Measurements from ENCODE around the gene ACADSB. TPM values are rescaled to one million over a fixed set of nuclear protein-coding genes. Genes with fewer than 3 reads are reported as not detected.

The ACADSB gene
- total and polyA plus RNA-seq, 2 donors from 2014 or later: 26.6 to 48.5 TPM

DNA sequence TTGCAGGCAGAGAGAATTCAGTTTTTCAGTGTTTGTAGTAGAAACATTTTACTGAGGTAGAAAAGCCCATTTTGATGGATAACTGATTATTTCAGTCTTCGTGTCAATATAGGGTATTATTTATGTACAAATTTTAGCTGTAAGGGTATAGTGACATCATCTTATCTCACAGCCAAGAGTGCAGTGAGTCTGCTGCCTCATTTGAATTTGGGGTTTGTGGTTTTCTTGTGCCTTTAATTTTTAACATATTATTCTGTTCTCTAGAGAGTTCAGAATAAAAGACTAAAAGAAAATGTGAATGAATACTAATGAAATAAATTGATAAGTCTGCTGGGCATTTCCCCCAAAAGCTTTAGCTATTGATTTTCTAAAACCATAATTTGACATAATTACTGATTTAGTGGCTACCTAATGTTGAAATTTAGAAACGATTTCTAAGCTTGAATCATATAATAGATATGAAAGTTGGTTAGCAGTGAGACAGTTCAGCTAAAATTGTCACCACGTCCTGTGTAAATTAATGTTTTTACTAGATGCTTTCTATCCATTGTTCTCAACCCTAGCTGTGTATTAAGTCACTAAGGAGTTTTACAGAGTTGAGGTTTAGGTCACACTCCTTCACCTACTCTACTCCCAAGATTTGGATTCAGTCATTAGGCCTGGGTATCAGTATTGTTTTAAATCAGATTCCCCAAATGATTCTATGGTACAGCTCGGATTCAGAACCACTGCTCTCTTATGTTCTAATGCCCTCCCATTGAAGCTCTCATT is 37.3 kb downstream of the ACADSB start:
- DNase-seq (no peak), FAIRE-seq (no peak)
- Histone ChIP-seq H3K27me3 (ENCODE audit: control insufficient read depth, insufficient read depth, low read length) (no peaks in the 10 kb centered on the region), H3K9me3 (ENCODE audit: control insufficient read depth in 2 of 3, insufficient read depth in 1 of 3, low read length in 3 of 3) (no peaks in the 10 kb centered on the region), H3K27ac (ENCODE audit: low read depth in 2 of 2, low read length in 2 of 2) (no peak overlapping the region), H3K36me3 (ENCODE audit: control insufficient read depth in 2 of 3, insufficient read depth in 3 of 3, low read length in 3 of 3) (peaks cover 0 to 22% (median 16%) of the 10 kb centered on the region in 3 donors), H3K9ac (ENCODE audit: low read length in 3 of 3) (no peak overlapping the region), H3K4me3 (ENCODE audit: low read length in 3 of 3) (no peak overlapping the region), H3K4me1 (ENCODE audit: control insufficient read depth in 2 of 3, insufficient read depth in 2 of 3, low read depth in 1 of 3, low read length in 3 of 3) (no peaks in the 10 kb centered on the region)
- intact Hi-C loops (cut with DNase I): no loop called here
- TF ChIP-seq, protein P1, sequence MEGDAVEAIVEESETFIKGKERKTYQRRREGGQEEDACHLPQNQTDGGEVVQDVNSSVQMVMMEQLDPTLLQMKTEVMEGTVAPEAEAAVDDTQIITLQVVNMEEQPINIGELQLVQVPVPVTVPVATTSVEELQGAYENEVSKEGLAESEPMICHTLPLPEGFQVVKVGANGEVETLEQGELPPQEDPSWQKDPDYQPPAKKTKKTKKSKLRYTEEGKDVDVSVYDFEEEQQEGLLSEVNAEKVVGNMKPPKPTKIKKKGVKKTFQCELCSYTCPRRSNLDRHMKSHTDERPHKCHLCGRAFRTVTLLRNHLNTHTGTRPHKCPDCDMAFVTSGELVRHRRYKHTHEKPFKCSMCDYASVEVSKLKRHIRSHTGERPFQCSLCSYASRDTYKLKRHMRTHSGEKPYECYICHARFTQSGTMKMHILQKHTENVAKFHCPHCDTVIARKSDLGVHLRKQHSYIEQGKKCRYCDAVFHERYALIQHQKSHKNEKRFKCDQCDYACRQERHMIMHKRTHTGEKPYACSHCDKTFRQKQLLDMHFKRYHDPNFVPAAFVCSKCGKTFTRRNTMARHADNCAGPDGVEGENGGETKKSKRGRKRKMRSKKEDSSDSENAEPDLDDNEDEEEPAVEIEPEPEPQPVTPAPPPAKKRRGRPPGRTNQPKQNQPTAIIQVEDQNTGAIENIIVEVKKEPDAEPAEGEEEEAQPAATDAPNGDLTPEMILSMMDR (IDR thresholded peaks at IDR 0.05; ENCODE audit: borderline replicate concordance, extremely low read depth, insufficient read depth): no peak

DNA sequence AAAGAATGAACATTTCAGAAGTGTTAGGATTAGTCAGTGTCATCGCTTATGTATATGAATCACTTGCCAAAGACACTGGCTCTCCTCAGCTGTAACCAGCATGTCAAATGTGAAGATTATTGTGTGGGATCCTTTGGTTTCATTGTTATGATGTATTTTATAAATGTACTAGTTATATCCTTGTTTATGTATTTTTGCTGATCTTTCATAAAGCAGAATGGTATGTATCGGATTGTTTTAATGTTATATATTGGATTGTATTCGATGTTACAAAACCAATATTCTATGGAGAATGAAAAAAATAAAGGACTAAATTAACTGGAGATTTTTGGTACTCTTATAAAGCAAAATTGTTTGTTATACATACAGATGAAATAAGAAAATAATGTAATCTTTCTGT is 49.2 kb downstream of the ACADSB start:
- no peaks in the 10 kb centered on the region for H3K27me3 ChIP-seq (ENCODE audit: control insufficient read depth, insufficient read depth, low read length)
- H3K4me3 ChIP-seq (ENCODE audit: low read length in 3 of 3): no peak overlapping the region
- no peaks in the 10 kb centered on the region for H3K9me3 ChIP-seq (ENCODE audit: control insufficient read depth in 2 of 3, insufficient read depth in 1 of 3, low read length in 3 of 3)
- H3K4me1 ChIP-seq (ENCODE audit: control insufficient read depth in 2 of 3, insufficient read depth in 2 of 3, low read depth in 1 of 3, low read length in 3 of 3): no peaks in the 10 kb centered on the region
- intact Hi-C loops (cut with DNase I): no loop called here
- TF ChIP-seq, protein P1 (IDR thresholded peaks at IDR 0.05; ENCODE audit: borderline replicate concordance, extremely low read depth, insufficient read depth): no peak
- FAIRE-seq (no peak), DNase-seq (no peak)
- no peak overlapping the region for H3K27ac ChIP-seq (ENCODE audit: low read depth in 2 of 2, low read length in 2 of 2)
- H3K9ac ChIP-seq (ENCODE audit: low read length in 3 of 3): no peak overlapping the region
- H3K36me3 ChIP-seq (ENCODE audit: control insufficient read depth in 2 of 3, insufficient read depth in 3 of 3, low read length in 3 of 3): peaks cover 0 to 10% (median 6%) of the 10 kb centered on the region in 3 donors

DNA sequence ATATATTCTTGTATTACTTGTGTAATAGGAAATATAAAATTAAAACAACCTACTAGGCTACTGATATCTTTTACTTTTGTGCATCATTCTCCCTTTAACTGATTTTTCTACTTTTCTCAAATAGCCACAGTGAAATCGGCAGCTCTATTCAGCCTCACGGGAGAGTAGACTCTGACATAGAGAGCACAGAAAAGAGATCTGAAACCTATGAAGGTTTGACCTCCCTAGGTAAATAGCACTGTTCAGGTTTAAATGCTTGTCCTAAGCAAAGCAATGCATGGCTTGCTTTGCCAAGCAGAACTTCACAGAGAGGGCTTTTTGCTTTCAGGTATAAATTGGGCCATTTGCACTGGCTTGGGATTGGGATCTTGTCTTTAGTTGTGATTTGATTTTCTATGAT is 53.1 kb downstream of the ACADSB start:
- Histone ChIP-seq H3K36me3 (ENCODE audit: control insufficient read depth in 2 of 3, insufficient read depth in 3 of 3, low read length in 3 of 3) (no peaks in the 10 kb centered on the region), H3K4me1 (ENCODE audit: control insufficient read depth in 2 of 3, insufficient read depth in 2 of 3, low read depth in 1 of 3, low read length in 3 of 3) (no peaks in the 10 kb centered on the region), H3K4me3 (ENCODE audit: low read length in 3 of 3) (no peak overlapping the region), H3K27me3 (ENCODE audit: control insufficient read depth, insufficient read depth, low read length) (no peaks in the 10 kb centered on the region), H3K9ac (ENCODE audit: low read length in 3 of 3) (no peak overlapping the region), H3K27ac (ENCODE audit: low read depth in 2 of 2, low read length in 2 of 2) (no peak overlapping the region), H3K9me3 (ENCODE audit: control insufficient read depth in 2 of 3, insufficient read depth in 1 of 3, low read length in 3 of 3) (no peaks in the 10 kb centered on the region)
- DNase-seq: no peak
- intact Hi-C loops (cut with DNase I): no loop called here
- FAIRE-seq: no peak
- TF ChIP-seq, protein P1 (IDR thresholded peaks at IDR 0.05; ENCODE audit: borderline replicate concordance, extremely low read depth, insufficient read depth): no peak
